RPMI8226 (cell line): ENCODE results near the gene HMCN2.
"Not testable (repeated sequence)": the region's sequence is repeated elsewhere in the genome, so short reads cannot be mapped to it uniquely, and the experiment has no call there.

Source experiments
- DNase-seq: peaks from one replicate; pipeline ENCODE4 v3.0.0-alpha.2; 2015

HMCN2 gene

DNA sequence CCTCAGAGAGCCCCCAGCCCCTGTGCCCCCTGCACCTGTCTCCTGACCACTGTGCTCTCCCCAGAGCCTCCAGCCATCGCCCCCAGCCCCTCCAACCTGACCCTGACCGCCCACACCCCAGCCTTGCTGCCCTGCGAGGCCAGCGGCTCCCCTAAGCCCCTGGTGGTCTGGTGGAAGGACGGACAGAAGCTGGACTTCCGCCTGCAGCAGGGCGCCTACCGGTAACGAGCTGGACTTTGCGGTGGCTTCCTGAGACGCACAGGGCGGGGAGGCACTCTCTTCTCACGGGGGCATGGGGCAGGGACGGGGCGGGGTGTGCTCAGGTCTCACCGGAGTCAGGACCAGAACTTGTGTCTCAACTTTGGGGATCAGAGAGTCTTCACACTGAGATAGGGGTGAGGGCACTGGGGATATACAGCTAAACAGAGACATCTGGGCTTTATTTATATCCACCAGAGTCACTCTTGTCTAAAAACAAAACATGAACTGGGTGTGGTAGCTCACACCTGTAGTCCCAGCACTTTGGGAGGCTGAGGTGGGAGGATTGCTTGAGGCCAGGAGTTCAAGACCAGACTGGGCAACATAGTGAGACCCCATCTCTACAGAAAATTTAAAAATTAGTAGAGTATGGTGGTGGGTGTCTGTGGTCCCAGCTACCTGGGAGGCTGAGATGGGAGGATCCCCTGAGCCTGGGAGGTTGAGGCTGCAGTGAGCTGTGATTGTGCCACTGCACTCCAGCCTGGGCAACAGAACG is 133.1 kb downstream of the HMCN2 start:
- no peak for DNase-seq

DNA sequence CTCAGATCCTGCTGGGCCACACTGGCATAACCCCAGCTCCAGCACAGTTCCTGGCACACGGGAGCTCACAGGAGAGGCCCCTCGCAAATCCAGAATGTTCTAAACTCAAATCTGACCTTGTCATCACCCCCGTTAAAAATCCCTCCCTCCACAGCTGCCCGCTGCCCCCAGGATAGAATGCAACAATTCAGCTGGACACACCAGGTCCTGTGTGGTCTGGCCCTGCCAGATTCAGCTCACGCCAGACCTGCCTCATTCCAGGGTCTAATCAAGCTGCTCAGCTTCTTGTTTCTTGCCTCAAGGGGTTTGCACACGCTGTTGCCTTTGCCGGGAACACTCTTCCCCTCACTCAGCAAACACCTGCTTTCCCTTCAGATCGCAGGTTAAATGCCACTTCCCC is 134.2 kb downstream of the HMCN2 start:
- DNase-seq = no peak

GRCh38 chr9:130400870-130401269 is 135.3 kb downstream of the HMCN2 start:
- no peak for DNase-seq

- DNase-seq = not testable (repeated sequence)
Measured at GRCh38 chr9:130401742-130402141, 136.2 kb downstream of the HMCN2 start.

- DNase-seq = no peak
Measured at GRCh38 chr9:130402243-130402642, 136.7 kb downstream of the HMCN2 start.

DNA sequence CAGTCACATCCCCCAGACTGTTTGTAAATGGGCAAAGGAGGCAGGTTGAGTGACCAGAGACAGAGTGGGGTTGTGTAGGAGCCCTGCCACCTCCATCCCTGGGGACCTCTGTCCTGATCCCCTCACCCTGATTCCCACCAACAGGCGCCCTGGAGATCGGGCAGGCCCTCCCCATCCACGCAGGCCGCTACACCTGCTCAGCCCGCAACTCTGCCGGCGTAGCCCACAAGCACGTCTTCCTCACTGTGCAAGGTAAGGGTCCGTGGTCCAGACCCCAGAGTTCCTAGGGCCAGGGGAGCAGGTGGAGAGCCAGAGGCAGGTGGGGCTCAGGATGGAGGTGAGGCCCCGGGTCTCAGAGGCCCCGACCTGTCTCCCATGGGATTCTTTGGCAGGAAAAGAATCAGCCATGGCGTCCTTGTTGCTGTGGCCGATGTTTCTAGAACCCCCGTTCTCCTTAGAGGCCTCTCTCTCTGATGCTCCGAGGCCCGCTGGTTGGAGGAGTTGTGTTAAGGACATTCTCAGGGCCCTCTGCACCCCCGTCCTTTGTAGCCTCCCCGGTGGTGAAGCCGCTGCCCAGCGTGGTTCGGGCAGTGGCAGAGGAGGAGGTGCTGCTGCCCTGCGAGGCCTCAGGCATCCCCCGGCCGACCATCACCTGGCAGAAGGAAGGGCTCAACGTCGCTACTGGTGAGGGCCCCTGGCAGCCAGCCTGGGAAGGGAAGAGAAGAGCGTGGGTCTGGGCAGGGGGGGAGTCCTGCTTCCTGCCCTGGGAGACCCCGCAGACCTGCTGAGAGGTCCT is 137.3 kb downstream of the HMCN2 start:
- no peak for DNase-seq

GRCh38 chr9:130405657-130406257 is 140.2 kb downstream of the HMCN2 start:
- DNase-seq = no peak

DNA sequence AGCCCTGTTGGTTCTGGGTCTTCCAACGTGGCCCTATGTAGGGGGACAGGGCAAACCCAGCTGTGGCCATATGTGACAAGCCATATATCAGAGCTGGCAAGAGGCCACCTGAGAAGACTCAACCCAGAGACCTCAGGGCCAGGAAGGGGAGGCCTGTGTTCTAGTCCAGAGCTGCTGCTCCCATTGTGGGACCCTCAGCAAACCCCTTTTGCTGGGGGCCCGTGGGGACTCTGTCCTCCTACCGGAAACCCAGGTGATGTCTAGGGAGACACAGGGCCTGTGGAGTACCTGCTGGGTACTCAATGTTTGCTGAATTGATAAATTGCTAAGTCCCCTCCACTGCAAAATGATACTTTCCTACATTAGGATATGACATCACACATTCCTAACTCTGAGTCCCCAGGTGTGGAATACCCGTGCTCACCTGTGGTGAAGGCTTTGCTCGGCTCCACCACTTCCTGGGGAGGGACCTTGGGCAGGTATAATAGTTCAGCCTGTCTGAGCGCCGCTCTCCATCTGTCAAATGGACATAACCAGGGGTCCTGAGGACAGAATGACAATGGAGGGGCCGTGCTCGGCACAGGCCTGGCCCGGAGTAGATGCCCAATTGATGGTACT is 140.8 kb downstream of the HMCN2 start:
- no peak for DNase-seq

DNA sequence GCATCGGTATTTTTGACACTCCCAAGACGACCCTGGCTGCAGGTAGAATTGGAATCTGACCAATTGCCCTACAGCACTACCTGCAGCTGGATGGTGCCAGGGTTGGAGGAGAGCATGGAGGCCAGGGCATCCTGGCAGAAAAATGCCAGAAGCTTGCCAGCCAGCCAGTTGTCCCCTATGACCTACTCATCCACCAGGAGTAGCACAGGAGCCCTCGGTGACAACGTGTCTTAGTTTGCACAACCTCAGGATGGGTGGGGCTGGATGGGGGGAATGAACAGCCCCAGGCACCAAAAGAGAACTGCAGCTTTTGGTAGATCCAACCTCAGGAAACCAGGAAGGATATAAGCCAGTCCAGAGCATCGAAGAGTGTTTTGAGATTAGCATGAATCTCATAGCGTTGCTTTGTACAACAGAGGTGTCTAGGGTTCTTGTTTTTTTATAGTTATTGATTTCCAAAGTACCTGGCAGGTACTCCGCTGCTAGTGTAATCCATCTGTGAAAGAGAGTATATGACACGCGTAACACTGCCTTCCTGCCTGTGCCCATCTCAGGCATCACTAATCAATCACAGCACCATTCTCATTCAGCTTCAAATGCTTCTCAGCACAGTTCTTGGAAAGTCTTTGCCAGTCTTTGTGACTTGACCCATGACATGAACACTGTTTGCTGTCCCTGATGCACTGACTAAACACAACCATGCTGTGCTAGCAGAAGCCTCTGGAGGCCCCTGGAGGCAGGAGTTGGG is 142.5 kb downstream of the HMCN2 start:
- no peak for DNase-seq

DNA sequence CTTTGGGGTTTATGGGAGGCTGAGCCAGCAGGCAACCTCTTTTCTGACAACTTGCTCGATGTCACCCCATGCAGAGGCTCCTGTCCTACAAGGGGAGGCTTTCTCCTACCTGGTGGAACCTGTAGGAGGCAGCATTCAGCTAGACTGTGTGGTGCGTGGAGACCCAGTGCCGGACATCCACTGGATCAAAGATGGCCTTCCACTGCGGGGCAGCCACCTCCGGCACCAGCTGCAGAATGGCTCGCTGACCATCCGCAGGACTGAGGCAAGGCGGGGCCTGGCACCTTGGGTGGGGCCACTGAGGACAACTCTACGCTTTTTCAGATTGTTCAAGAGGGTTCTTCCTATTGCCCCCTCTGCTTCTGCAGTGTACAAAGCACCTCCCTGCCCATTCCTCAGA is 143.1 kb downstream of the HMCN2 start:
- DNase-seq = no peak

- no peak for DNase-seq
Measured at GRCh38 chr9:130409246-130409645, 143.7 kb downstream of the HMCN2 start.

- DNase-seq = no peak
Measured at GRCh38 chr9:130410443-130410842, 144.9 kb downstream of the HMCN2 start.

DNA sequence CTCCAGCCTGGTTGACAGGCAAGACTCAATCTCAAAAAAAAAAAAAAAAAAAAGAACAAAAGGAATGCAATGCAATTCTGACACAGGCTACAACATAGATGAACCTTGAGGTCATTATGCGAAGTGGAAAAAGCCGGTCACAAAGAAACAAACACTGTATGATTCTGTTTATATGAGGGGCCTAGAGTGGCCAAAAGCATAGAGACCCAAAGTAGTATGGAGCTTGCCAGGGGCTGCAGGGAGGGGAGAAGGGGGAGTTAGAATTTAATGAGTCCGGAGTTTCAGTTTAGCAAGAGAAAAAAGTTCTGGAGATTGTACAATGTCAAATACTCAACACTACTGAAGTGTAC is 146.0 kb downstream of the HMCN2 start:
- DNase-seq = no peak

DNA sequence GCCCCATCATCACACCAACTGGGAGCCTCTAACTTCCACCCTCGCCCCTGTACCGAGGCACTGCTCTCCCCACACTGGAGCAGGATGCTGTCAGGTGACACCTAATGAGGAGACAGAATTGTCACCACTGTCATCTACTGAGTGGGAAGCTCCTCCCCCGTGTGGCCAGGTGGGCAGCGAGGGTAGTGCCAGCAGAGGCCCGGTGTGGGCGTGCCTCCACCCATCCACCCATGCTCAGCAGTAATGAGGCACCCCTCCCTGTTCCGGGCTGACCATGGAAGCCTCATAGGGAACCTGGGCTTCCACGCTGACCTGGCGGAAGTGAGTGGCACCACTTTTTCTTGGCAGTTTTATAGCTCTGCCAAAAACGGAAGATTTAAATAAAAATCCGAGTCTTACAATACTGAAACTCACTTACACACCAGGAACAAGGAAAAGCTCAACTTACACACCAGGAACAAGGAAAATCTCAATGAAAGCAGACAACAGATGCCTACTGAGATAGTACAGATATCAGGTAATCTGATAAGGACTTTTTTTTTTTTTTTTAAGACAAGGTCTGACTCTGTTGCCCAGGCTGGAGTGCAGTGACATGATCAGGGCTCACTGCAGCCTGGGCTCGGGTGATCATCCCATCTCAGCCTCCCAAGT is 148.6 kb downstream of the HMCN2 start:
- DNase-seq = peak; percentile 82

- DNase-seq = peak; percentile 35
Measured at GRCh38 chr9:130414910-130415746, 149.6 kb downstream of the HMCN2 start.

DNA sequence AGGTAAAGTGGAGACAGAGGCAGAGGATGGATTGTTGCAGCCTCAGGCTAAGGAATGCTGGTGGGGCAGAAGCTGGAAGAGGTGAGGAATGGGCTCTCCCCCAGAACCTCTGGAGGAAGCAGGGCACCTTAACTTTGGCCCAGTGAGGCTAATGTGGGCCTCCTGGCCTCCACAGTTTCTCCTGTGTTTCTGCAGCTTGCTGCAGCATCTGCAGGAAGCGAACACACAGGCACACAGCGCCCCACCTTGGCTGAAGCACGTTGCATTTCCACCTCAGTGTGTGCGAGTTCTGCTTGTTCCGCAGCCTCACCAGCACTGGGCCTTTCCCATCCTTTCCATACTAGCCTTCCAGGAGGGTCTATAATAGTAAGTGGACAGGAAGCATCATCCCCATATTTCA is 152.0 kb downstream of the HMCN2 start:
- peak; percentile 65 for DNase-seq

DNA sequence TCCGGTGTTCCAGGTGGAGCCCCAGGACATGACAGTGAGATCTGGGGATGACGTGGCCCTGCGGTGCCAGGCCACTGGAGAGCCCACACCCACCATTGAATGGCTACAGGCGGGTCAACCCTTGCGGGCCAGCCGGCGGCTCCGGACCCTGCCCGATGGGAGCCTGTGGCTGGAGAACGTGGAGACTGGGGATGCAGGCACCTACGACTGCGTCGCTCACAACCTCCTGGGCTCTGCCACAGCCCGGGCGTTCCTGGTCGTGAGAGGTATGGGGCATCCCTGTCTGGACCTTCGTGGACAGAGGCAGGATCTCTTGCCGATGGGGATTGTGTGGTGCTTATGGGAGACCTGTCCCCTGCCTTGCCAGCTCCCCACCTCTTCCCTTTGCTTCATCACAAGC is 153.2 kb downstream of the HMCN2 start:
- no peak for DNase-seq

GRCh38 chr9:130419521-130420035 is 154.0 kb downstream of the HMCN2 start:
- no peak for DNase-seq

- DNase-seq = no peak
Measured at GRCh38 chr9:130421154-130421801, 155.7 kb downstream of the HMCN2 start.

GRCh38 chr9:130421802-130422276 is 156.3 kb downstream of the HMCN2 start:
- DNase-seq = peak; percentile 21
